Islet precursor cell (in vitro differentiated cells): Measurements from ENCODE around the gene PKP1.

Experiments
- DNase-seq: peaks from one replicate; pipeline ENCODE4 v3.0.0-alpha.2; 2018

The PKP1 gene

GRCh38 chr1:201331166-201331565 lies 47.9 kb downstream of the PKP1 start:
- no peak for DNase-seq

GRCh38 chr1:201332021-201332420 lies 48.7 kb downstream of the PKP1 start:
- DNase-seq, result no peak

- no peak for DNase-seq
Observed at GRCh38 chr1:201332616-201333335, 49.5 kb downstream of the PKP1 start.

GRCh38 chr1:201334325-201335173 lies 51.2 kb downstream of the PKP1 start:
- no peak for DNase-seq

GRCh38 chr1:201335174-201335870 lies 52.0 kb downstream of the PKP1 start:
- no peak for DNase-seq

GRCh38 chr1:201335901-201336300 lies 52.6 kb downstream of the PKP1 start:
- no peak for DNase-seq

GRCh38 chr1:201336711-201337450 lies 53.6 kb downstream of the PKP1 start:
- no peak for DNase-seq

- no peak for DNase-seq
Observed at GRCh38 chr1:201341377-201341776, 58.1 kb downstream of the PKP1 start.

- DNase-seq, result no peak
Observed at GRCh38 chr1:201344206-201345080, 61.1 kb downstream of the PKP1 start.

- DNase-seq, result no peak
Observed at GRCh38 chr1:201345081-201345355, 61.7 kb downstream of the PKP1 start.

- DNase-seq, result peak; percentile 86
Observed at GRCh38 chr1:201346337-201346939, 63.1 kb downstream of the PKP1 start.

- no peak for DNase-seq
Observed at GRCh38 chr1:201346987-201347386, 63.7 kb downstream of the PKP1 start.

- no peak for DNase-seq
Observed at GRCh38 chr1:201347498-201348210, 64.3 kb downstream of the PKP1 start.

- peak; percentile 84 for DNase-seq
Observed at GRCh38 chr1:201348211-201348566, 64.9 kb downstream of the PKP1 start.

- no peak for DNase-seq
Observed at GRCh38 chr1:201349092-201349491, 65.8 kb downstream of the PKP1 start.

GRCh38 chr1:201350361-201350725 lies 67.0 kb downstream of the PKP1 start:
- no peak for DNase-seq

- no peak for DNase-seq
Observed at GRCh38 chr1:201350884-201351283, 67.6 kb downstream of the PKP1 start.

- no peak for DNase-seq
Observed at GRCh38 chr1:201351617-201352016, 68.3 kb downstream of the PKP1 start.

GRCh38 chr1:201353186-201353940 lies 70.1 kb downstream of the PKP1 start:
- peak; percentile 87 for DNase-seq

- no peak for DNase-seq
Observed at GRCh38 chr1:201354151-201354900, 71.0 kb downstream of the PKP1 start.
